Measurements from ENCODE around the gene RPP25L.
A peak's percentile ranks its signal among the peaks of the same experiment; 100 is the strongest.
"Not testable (repeated sequence)": the region's sequence is repeated elsewhere in the genome, so short reads cannot be mapped to it uniquely, and the experiment has no call there.

RPP25L gene

GRCh38 chr9:34611811-34612787, at the start of gene RPP25L:
TSS of gene RPP25L (minus strand) at chr9:34612097. CDS start at chr9:34611296, 801 bp downstream.
- peak; percentile 81 to 85 for DNase-seq

GRCh38 chr9:34659592-34660253, 47.8 kb upstream of the RPP25L start:
- DNase-seq = no peak

- no peak for DNase-seq
Observed at GRCh38 chr9:34658461-34658860, 46.6 kb upstream of the RPP25L start.

GRCh38 chr9:34656992-34657391, 45.1 kb upstream of the RPP25L start:
- no peak for DNase-seq

GRCh38 chr9:34655394-34655793, 43.5 kb upstream of the RPP25L start:
- no peak for DNase-seq

GRCh38 chr9:34654323-34655051, 42.6 kb upstream of the RPP25L start:
- no peak for DNase-seq

GRCh38 chr9:34653151-34654072, 41.5 kb upstream of the RPP25L start:
- DNase-seq = no peak

- DNase-seq = no peak
Observed at GRCh38 chr9:34652602-34653000, 40.7 kb upstream of the RPP25L start.

GRCh38 chr9:34651876-34652601, 40.1 kb upstream of the RPP25L start, which contains the start of gene IL11RA:
TSS of gene IL11RA (plus strand) at chr9:34652185. CDS start at chr9:34655218, 3,033 bp downstream.
- DNase-seq = peak in 1 of 2 donors; percentile 28

GRCh38 chr9:34651321-34651720, 39.4 kb upstream of the RPP25L start:
- no peak for DNase-seq

- no peak for DNase-seq
Observed at GRCh38 chr9:34650816-34651215, 38.9 kb upstream of the RPP25L start.

- no peak for DNase-seq
Observed at GRCh38 chr9:34648673-34649072, 36.8 kb upstream of the RPP25L start.

- no peak for DNase-seq
Observed at GRCh38 chr9:34647651-34648050, 35.8 kb upstream of the RPP25L start.

GRCh38 chr9:34647084-34647403, 35.1 kb upstream of the RPP25L start:
- no peak for DNase-seq

GRCh38 chr9:34646211-34647083, 34.5 kb upstream of the RPP25L start, which contains the start of gene GALT:
TSS of gene GALT (plus strand) at chr9:34646675. CDS start at chr9:34646705, 30 bp downstream.
- peak; percentile 92 to 97 for DNase-seq

GRCh38 chr9:34644766-34645314, 32.9 kb upstream of the RPP25L start:
- no peak for DNase-seq

GRCh38 chr9:34642679-34643078, 30.8 kb upstream of the RPP25L start:
- DNase-seq = no peak

GRCh38 chr9:34639322-34639721, 27.4 kb upstream of the RPP25L start:
- not testable (repeated sequence) for DNase-seq

GRCh38 chr9:34638138-34638445, 26.2 kb upstream of the RPP25L start:
- no peak for DNase-seq
